Neural cell (in vitro differentiated cells): ENCODE results near the gene ERRFI1.

ENCODE experiments used
- EP300 ChIP-seq: fragments of 450-650 bp; conservative IDR thresholded peaks from 2 replicates; pipeline ENCODE4 v1.6.1; 2014; ENCODE audit warnings: antibody characterized with exemption, mild to moderate bottlenecking, moderate library complexity; ENCODE audit not compliant: poor library complexity, severe bottlenecking
- EZH2 ChIP-seq: fragments of 200-600, 300-800 bp; shearing (Covaris generic), sonication (generic); IDR thresholded peaks from 2 replicates; pipeline ENCODE4 v1.6.1; 2014; ENCODE audit warnings: antibody characterized with exemption, low read length, borderline replicate concordance, mild to moderate bottlenecking; ENCODE audit not compliant: insufficient read depth, poor library complexity, severe bottlenecking
- MXI1 ChIP-seq: fragments of 450-650 bp; conservative IDR thresholded peaks from 2 replicates; pipeline ENCODE4 v1.6.1; 2014; ENCODE audit warnings: antibody characterized with exemption, mild to moderate bottlenecking; ENCODE audit not compliant: poor library complexity, severe bottlenecking
- POLR2AphosphoS5 ChIP-seq: IDR thresholded peaks from 2 replicates; pipeline ENCODE4 v1.6.1; 2012
- RAD21 ChIP-seq: fragments of 450-650 bp; conservative IDR thresholded peaks from 2 replicates; pipeline ENCODE4 v1.6.1; 2014; ENCODE audit warnings: antibody characterized with exemption, mild to moderate bottlenecking, moderate library complexity
- SMC3 ChIP-seq: fragments of 450-650 bp; conservative IDR thresholded peaks from 2 replicates; pipeline ENCODE4 v1.6.1; 2014; ENCODE audit warnings: antibody characterized with exemption, mild to moderate bottlenecking, moderate library complexity; ENCODE audit not compliant: poor library complexity
- TAF1 ChIP-seq: IDR thresholded peaks from 2 replicates; pipeline ENCODE4 v1.6.1; 2012; ENCODE audit warnings: low read depth
- TF ChIP-seq, protein P1 (sequence below): fragments of 450-650 bp; IDR thresholded peaks from 2 replicates; pipeline ENCODE4 v1.5.1; 2014; ENCODE audit warnings: antibody characterized with exemption, mild to moderate bottlenecking, moderate library complexity; ENCODE audit not compliant: poor library complexity, severe bottlenecking
- TF ChIP-seq, protein P2 (sequence below): IDR thresholded peaks from 2 replicates; pipeline ENCODE4 v1.6.1; 2012; ENCODE audit warnings: borderline replicate concordance

DNA sequence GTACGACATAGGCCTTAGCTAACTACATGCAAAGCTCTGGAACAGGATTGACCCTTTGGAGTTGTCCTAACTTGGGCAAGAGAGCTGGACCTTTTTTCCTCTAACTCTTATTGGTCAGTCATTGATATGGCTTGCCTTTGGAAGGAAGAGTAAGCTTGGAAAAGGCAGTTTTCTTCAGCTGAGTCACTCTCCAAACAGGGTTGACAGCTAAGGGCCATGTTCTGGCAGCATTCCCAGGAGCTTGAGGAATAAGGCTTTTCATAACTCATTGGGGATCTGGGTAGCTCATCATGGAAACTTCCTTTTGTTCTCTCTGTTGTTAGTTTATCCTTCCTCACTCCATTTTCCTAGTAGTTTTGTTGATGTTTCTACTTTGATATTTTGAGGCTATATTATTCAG, 14.5 kb upstream of the ERRFI1 start:
- TF ChIP-seq, protein P1, sequence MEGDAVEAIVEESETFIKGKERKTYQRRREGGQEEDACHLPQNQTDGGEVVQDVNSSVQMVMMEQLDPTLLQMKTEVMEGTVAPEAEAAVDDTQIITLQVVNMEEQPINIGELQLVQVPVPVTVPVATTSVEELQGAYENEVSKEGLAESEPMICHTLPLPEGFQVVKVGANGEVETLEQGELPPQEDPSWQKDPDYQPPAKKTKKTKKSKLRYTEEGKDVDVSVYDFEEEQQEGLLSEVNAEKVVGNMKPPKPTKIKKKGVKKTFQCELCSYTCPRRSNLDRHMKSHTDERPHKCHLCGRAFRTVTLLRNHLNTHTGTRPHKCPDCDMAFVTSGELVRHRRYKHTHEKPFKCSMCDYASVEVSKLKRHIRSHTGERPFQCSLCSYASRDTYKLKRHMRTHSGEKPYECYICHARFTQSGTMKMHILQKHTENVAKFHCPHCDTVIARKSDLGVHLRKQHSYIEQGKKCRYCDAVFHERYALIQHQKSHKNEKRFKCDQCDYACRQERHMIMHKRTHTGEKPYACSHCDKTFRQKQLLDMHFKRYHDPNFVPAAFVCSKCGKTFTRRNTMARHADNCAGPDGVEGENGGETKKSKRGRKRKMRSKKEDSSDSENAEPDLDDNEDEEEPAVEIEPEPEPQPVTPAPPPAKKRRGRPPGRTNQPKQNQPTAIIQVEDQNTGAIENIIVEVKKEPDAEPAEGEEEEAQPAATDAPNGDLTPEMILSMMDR, result no peak
- no peak for TF ChIP-seq MXI1
- TF ChIP-seq POLR2AphosphoS5, result no peak
- TF ChIP-seq EZH2, result no peak
- no peak for TF ChIP-seq EP300
- no peak for TF ChIP-seq RAD21
- TF ChIP-seq TAF1, result no peak
- TF ChIP-seq, protein P2, sequence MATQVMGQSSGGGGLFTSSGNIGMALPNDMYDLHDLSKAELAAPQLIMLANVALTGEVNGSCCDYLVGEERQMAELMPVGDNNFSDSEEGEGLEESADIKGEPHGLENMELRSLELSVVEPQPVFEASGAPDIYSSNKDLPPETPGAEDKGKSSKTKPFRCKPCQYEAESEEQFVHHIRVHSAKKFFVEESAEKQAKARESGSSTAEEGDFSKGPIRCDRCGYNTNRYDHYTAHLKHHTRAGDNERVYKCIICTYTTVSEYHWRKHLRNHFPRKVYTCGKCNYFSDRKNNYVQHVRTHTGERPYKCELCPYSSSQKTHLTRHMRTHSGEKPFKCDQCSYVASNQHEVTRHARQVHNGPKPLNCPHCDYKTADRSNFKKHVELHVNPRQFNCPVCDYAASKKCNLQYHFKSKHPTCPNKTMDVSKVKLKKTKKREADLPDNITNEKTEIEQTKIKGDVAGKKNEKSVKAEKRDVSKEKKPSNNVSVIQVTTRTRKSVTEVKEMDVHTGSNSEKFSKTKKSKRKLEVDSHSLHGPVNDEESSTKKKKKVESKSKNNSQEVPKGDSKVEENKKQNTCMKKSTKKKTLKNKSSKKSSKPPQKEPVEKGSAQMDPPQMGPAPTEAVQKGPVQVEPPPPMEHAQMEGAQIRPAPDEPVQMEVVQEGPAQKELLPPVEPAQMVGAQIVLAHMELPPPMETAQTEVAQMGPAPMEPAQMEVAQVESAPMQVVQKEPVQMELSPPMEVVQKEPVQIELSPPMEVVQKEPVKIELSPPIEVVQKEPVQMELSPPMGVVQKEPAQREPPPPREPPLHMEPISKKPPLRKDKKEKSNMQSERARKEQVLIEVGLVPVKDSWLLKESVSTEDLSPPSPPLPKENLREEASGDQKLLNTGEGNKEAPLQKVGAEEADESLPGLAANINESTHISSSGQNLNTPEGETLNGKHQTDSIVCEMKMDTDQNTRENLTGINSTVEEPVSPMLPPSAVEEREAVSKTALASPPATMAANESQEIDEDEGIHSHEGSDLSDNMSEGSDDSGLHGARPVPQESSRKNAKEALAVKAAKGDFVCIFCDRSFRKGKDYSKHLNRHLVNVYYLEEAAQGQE, result no peak
- TF ChIP-seq SMC3, result no peak
